ENCODE results near the gene KCTD1. TPM values are rescaled to one million over a fixed set of nuclear protein-coding genes. Genes with fewer than 3 reads are reported as not detected.

Gene KCTD1
- total and polyA plus RNA-seq, 2 donors (not counting 1 experiment from before 2014, with no cell fraction given): 2.3 to 5.0 TPM

DNA sequence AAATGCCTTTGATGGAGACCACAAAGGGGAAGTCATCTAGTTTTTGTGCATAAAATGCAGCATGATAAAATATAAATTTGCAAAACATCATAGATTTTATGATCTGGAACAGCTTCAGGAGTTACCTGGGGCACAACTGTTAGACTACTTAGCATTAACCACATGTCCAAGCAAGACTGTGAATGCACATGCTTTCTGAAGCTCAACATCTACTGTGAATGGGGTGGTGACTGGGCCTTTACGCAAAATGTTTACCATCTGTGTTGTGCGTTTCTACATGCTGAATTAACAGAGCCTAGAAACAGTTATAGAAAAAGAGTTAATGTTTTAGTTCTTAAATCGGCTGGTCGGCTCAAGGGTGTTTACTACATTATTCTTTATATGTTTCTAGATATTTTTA is 45.5 kb downstream of the KCTD1 start:
- no peaks in the 10 kb centered on the region for H3K79me2 ChIP-seq (ENCODE audit: control insufficient read depth, insufficient read depth, low read length)
- H2AFZ ChIP-seq (ENCODE audit: insufficient read depth, low read depth, low read length, poor library complexity, severe bottlenecking): no peak overlapping the region
- intact Hi-C loops (cut with micrococcal nuclease): no loop called here
- H3K9me3 ChIP-seq (ENCODE audit: control extremely low read depth in 1 of 3, control insufficient read depth in 2 of 3, insufficient read depth in 1 of 3, low read length in 2 of 3): peaks cover 0 to 4% (median 0%) of the 10 kb centered on the region in 3 donors
- no CpG with 5 or more reads among the region's 4 CpGs for WGBS (ENCODE audit: insufficient coverage)
- H4K20me1 ChIP-seq (ENCODE audit: control insufficient read depth, insufficient read depth, low read length, poor library complexity, severe bottlenecking): no peaks in the 10 kb centered on the region
- H3K27ac ChIP-seq (ENCODE audit: low read length in 2 of 2): no peak overlapping the region
- CTCF ChIA-PET: no interaction called here
- H3K36me3 ChIP-seq (replicated peaks in 1 of 2; ENCODE audit: control extremely low read depth in 1 of 2, control insufficient read depth in 1 of 2, extremely low read depth in 1 of 2, insufficient read depth in 2 of 2, low read length in 1 of 2): no peaks in the 10 kb centered on the region
- H3K27me3 Mint-ChIP-seq: no peaks in the 10 kb centered on the region
- no peak overlapping the region for H3K4me2 ChIP-seq (replicated peaks; ENCODE audit: low read depth, low read length, poor library complexity, severe bottlenecking)
- POLR2A ChIA-PET: no interaction called here
- H3K4me3 ChIP-seq (ENCODE audit: control extremely low read depth in 1 of 5, extremely low read depth in 1 of 5, insufficient read depth in 1 of 5, low read depth in 2 of 5, low read length in 4 of 5): no peak overlapping the region
- no peak for TF ChIP-seq EZH2 (IDR thresholded peaks at IDR 0.05; ENCODE audit: borderline replicate concordance, insufficient read depth, low read depth, low read length, poor library complexity, severe bottlenecking)
- TF ChIP-seq, protein P1, sequence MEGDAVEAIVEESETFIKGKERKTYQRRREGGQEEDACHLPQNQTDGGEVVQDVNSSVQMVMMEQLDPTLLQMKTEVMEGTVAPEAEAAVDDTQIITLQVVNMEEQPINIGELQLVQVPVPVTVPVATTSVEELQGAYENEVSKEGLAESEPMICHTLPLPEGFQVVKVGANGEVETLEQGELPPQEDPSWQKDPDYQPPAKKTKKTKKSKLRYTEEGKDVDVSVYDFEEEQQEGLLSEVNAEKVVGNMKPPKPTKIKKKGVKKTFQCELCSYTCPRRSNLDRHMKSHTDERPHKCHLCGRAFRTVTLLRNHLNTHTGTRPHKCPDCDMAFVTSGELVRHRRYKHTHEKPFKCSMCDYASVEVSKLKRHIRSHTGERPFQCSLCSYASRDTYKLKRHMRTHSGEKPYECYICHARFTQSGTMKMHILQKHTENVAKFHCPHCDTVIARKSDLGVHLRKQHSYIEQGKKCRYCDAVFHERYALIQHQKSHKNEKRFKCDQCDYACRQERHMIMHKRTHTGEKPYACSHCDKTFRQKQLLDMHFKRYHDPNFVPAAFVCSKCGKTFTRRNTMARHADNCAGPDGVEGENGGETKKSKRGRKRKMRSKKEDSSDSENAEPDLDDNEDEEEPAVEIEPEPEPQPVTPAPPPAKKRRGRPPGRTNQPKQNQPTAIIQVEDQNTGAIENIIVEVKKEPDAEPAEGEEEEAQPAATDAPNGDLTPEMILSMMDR (IDR thresholded peaks at IDR 0.05): no peak
- H3K4me3 Mint-ChIP-seq: no peak overlapping the region
- ATAC-seq (ENCODE audit: low read depth) (no peak), DNase-seq (no peak)
- no peak overlapping the region for H3K27ac Mint-ChIP-seq
- no peaks in the 10 kb centered on the region for H3K27me3 ChIP-seq (replicated peaks in 1 of 4; ENCODE audit: control extremely low read depth in 1 of 4, control insufficient read depth in 3 of 4, insufficient read depth in 4 of 4, low read length in 3 of 4)
- H3K4me1 Mint-ChIP-seq: no peaks in the 10 kb centered on the region
- H3K9ac ChIP-seq (ENCODE audit: low read length): no peak overlapping the region
- H3K9me3 Mint-ChIP-seq (ENCODE audit: insufficient read depth): no peaks in the 10 kb centered on the region
- no peaks in the 10 kb centered on the region for H3K4me1 ChIP-seq (ENCODE audit: control insufficient read depth in 2 of 2, insufficient read depth in 2 of 2, low read length in 2 of 2)

DNA sequence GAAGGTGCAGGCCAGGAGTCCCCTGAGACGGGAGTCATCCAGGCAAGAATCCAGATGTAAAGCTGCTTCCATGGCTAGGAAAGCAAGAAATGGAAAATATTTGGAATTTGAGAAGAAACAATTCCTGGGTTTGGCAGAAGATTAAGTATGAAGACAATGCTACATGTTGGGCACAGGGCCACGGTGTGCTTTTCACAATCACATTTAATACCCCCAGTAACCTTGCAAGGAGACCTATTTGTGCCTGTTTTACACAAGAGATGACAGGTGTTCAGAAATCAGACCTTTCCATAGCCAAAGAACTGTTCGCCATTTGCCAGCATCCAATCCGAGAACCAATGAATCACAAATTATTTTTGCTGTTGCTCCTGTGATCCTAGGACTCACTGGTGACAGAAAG is 50.5 kb downstream of the KCTD1 start:
- Histone ChIP-seq H3K4me3 (ENCODE audit: control extremely low read depth in 1 of 5, extremely low read depth in 1 of 5, insufficient read depth in 1 of 5, low read depth in 2 of 5, low read length in 4 of 5) (no peak overlapping the region), H3K79me2 (ENCODE audit: control insufficient read depth, insufficient read depth, low read length) (no peaks in the 10 kb centered on the region), H3K9me3 (ENCODE audit: control extremely low read depth in 1 of 3, control insufficient read depth in 2 of 3, insufficient read depth in 1 of 3, low read length in 2 of 3) (no peaks in the 10 kb centered on the region), H3K4me2 (replicated peaks; ENCODE audit: low read depth, low read length, poor library complexity, severe bottlenecking) (no peak overlapping the region), H3K4me1 (ENCODE audit: control insufficient read depth in 2 of 2, insufficient read depth in 2 of 2, low read length in 2 of 2) (no peaks in the 10 kb centered on the region), H3K27me3 (replicated peaks in 1 of 4; ENCODE audit: control extremely low read depth in 1 of 4, control insufficient read depth in 3 of 4, insufficient read depth in 4 of 4, low read length in 3 of 4) (no peaks in the 10 kb centered on the region), H3K27ac (ENCODE audit: low read length in 2 of 2) (no peak overlapping the region), H4K20me1 (ENCODE audit: control insufficient read depth, insufficient read depth, low read length, poor library complexity, severe bottlenecking) (no peaks in the 10 kb centered on the region), H3K36me3 (replicated peaks in 1 of 2; ENCODE audit: control extremely low read depth in 1 of 2, control insufficient read depth in 1 of 2, extremely low read depth in 1 of 2, insufficient read depth in 2 of 2, low read length in 1 of 2) (no peaks in the 10 kb centered on the region), H3K9ac (ENCODE audit: low read length) (no peak overlapping the region), H2AFZ (ENCODE audit: insufficient read depth, low read depth, low read length, poor library complexity, severe bottlenecking) (no peak overlapping the region)
- 100% methylated on average over 2 of the region's 4 CpGs for WGBS (ENCODE audit: insufficient coverage)
- Mint-ChIP-seq H3K27ac (no peak overlapping the region), H3K4me3 (no peak overlapping the region), H3K4me1 (no peaks in the 10 kb centered on the region), H3K27me3 (no peaks in the 10 kb centered on the region), H3K9me3 (ENCODE audit: insufficient read depth) (no peaks in the 10 kb centered on the region)
- ChIA-PET CTCF (no interaction called here), POLR2A (no interaction called here)
- intact Hi-C loops (cut with micrococcal nuclease): no loop called here
- no peak for ATAC-seq (ENCODE audit: low read depth)
- TF ChIP-seq EZH2 (IDR thresholded peaks at IDR 0.05; ENCODE audit: borderline replicate concordance, insufficient read depth, low read depth, low read length, poor library complexity, severe bottlenecking): no peak
- TF ChIP-seq, protein P1 (IDR thresholded peaks at IDR 0.05): no peak
- no peak for DNase-seq

All from B cell (primary cell).